ENCODE results near the gene THSD7B. TPM values are rescaled to one million over a fixed set of nuclear protein-coding genes. Genes with fewer than 3 reads are reported as not detected.

Gene THSD7B
- total RNA-seq, 1 experiment from 2014 or later = not detected

DNA sequence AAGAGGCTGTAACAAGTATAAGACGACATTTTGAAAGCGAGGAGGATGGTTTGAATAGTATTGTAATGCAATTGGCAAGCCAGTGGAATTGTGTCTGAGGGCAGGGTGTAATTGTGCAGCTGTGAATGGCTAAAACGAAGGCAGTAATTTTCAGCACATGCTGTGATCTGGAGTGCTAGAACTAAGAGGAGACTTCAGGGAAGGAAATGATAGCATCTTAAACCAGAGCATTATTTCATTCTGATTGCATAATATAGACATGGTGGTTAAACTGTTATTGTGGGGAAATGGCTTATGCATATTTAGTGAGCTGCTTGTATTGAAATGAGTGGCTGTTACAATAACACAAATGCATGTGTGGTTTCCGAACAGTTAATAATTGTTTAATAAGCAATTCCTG, 36.3 kb downstream of the THSD7B start:
- DNase-seq (ENCODE audit: low spot score) = no peak

GRCh38 chr2:136809998-136810397, 44.7 kb downstream of the THSD7B start:
- DNase-seq (ENCODE audit: low spot score) = no peak

- no peak for DNase-seq (ENCODE audit: low spot score)
Measured at GRCh38 chr2:136818839-136819238, 53.5 kb downstream of the THSD7B start.

- DNase-seq (ENCODE audit: low spot score) = no peak
Measured at GRCh38 chr2:136823291-136823690, 57.9 kb downstream of the THSD7B start.

- no peak for DNase-seq (ENCODE audit: low spot score)
Measured at GRCh38 chr2:136828162-136828561, 62.8 kb downstream of the THSD7B start.

- no peak for DNase-seq (ENCODE audit: low spot score)
Measured at GRCh38 chr2:136828774-136829173, 63.4 kb downstream of the THSD7B start.

DNA sequence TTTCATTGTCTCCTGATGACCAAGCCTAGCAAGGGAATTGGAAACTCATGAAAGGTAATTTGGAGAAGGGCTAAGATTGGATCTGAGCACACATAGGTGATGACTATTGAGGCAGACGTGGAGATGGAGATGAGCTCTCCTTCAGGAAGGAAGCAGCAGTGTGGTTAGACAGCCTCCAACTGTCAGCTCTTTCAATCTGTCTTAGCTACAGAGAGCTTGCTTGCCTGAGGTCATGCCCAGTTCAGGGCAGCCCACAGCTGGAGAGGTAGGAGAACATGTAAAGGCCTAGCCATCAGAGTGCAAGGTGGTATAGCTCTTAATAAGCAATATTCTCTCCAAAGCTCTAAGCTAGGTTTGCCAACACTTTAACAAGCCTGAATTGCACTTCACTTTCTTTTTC, 79.2 kb downstream of the THSD7B start:
- no peak for DNase-seq (ENCODE audit: low spot score)

DNA sequence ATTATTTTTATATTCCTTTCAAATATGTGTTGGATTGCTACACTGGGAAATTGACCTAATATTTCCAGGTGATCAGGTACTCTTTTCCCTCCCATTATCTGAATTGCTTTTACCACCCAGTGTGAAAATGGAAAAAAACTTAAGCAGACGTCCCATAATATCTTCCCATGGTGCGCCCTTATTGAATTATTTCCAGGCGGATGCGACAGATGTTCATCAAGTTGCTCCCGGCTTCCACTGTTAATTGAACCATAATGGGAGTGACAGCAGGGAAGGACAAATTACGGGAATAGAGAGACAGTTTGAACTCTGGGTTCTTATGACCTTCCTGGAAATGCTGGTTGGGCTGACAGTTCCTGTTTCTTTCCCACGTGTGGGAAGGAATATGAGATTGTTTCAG, 93.3 kb downstream of the THSD7B start:
- no peak for DNase-seq (ENCODE audit: low spot score)

GRCh38 chr2:136860443-136860958, 95.2 kb downstream of the THSD7B start:
- no peak for DNase-seq (ENCODE audit: low spot score)

DNA sequence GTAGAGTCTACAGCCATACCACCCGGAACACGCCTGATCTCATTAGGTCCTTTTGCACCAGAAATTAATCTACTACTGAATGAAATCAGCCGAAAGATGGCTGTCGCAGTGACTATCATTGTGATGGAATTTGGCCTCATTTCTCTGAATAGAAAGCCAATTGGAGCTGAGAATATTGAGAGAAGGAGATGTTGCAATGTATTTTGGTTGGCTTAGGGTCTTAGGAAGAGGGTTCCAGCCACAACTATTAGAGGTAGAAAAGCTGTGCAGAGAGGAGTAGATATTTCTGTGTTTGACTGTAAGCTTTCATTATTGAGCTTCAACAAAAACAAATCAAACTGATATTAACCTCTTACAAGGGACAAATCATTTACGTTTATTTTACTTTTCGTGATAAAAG, 98.1 kb downstream of the THSD7B start:
- no peak for DNase-seq (ENCODE audit: low spot score)

DNA sequence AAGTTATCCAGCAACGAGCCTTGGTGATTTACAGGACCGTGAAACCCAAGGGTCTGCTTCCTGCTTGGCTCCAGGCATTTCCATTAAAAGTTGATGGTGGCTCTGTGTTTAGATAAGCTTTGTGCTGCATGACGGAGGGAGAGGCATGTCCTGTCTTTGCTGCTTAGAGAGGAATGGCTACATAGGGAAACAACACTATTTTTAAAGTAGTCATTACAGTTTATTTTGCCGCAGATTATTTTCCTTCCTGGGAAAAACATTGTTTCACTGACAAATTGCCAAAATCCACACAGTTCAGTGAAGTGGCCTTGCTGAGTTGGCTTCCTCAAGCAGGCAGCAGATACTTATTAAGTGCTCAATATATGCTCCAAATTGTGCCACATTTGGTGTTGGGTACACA, 98.5 kb downstream of the THSD7B start:
- DNase-seq (ENCODE audit: low spot score) = no peak

GRCh38 chr2:136871424-136871823, 106.1 kb downstream of the THSD7B start:
- DNase-seq (ENCODE audit: low spot score) = no peak

- DNase-seq (ENCODE audit: low spot score) = peak; percentile 15
Measured at GRCh38 chr2:136874258-136874657, 108.9 kb downstream of the THSD7B start.

- DNase-seq (ENCODE audit: low spot score) = no peak
Measured at GRCh38 chr2:136891100-136891499, 125.8 kb downstream of the THSD7B start.

GRCh38 chr2:136894007-136894634, 128.8 kb downstream of the THSD7B start:
- no peak for DNase-seq (ENCODE audit: low spot score)

DNA sequence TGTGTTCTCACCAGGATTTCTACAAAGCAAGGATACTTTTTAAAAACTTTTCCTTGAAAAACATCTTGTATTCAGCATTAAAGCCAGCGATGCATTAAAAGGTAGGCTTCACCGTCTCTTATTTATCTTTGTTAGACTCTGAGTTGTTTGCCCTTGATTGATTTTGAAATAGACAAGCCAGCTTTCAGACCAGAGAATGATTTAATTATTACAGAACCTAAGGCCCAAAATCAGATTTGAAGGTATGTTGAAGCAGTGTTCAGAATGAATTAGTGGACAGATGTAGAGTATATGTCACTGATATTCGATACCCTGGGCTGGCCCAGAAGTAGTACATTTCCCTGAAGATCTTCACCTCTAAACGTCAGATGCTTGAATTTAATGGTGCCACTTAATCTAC, 136.4 kb downstream of the THSD7B start:
- DNase-seq (ENCODE audit: low spot score) = no peak

GRCh38 chr2:136905779-136906178, 140.4 kb downstream of the THSD7B start:
- DNase-seq (ENCODE audit: low spot score) = no peak

- DNase-seq (ENCODE audit: low spot score) = no peak
Measured at GRCh38 chr2:136909777-136910176, 144.4 kb downstream of the THSD7B start.

DNA sequence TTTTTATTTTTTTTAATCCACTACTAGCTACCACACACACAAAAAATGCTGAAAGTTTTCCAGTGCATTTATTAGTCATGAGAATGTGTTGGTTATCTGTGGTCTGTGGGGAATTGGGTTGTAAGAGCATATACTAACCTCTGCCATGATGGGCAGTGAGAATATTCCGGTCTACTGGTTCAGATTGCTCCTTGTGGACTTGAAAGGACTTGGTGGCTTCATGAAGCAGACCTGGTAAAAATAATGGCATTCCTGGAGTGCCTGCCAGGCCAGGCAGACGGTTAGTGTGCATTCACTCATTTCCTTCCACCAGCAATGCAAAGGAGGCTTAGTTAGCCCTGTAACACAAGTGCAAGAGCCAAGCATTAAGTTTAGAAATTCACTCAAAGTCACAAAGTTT, 150.8 kb downstream of the THSD7B start:
- DNase-seq (ENCODE audit: low spot score) = no peak

DNA sequence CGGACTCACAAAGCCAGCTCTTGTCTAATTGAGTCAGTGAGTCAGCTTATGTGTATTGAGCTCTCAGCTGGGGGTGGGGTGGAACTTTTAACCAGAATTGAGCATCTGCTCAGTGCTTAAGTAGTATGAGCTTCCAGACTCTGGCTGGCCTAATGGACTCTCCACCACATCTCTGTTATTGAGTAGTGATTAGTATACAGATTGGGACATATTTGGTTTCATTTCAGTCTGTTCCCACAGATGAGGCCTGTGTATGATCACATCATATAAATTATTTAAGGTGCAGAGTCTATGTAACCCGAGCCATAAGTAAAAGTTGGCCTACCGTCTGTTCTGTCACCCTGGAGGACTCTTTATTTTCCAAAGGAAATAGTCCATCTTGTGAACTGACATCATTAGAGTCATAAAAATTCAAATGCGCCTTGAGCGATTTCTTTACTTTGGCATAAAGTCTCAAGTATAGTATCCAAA, 152.1 kb downstream of the THSD7B start:
- DNase-seq (ENCODE audit: low spot score) = no peak

- no peak for DNase-seq (ENCODE audit: low spot score)
Measured at GRCh38 chr2:136919682-136920081, 154.3 kb downstream of the THSD7B start.

GRCh38 chr2:136920652-136921333, 155.4 kb downstream of the THSD7B start:
- no peak for DNase-seq (ENCODE audit: low spot score)

- no peak for DNase-seq (ENCODE audit: low spot score)
Measured at GRCh38 chr2:136927156-136927555, 161.8 kb downstream of the THSD7B start.
